ENCODE data around the gene FAM222A.

Gene FAM222A

GRCh38 chr12:109743076-109743910 lies 29.7 kb downstream of the FAM222A start:
- no peak for TF ChIP-seq CTCF (conservative IDR thresholded peaks at IDR 0.05; ENCODE audit: low read length)
- DNase-seq (ENCODE audit: low read depth), result no peak

GRCh38 chr12:109744026-109744425 lies 30.4 kb downstream of the FAM222A start:
- no peak for TF ChIP-seq CTCF (conservative IDR thresholded peaks at IDR 0.05; ENCODE audit: low read length)
- DNase-seq (ENCODE audit: low read depth), result no peak

More at GRCh38 chr12:109743076-109743910, 29.7 kb downstream of the FAM222A start:
- H3K4me3 ChIP-seq (ENCODE audit: low read length), result no peak overlapping the region

GRCh38 chr12:109744986-109745942 lies 31.6 kb downstream of the FAM222A start:
- H3K4me3 ChIP-seq (ENCODE audit: low read length), result no peak overlapping the region
- no peak for DNase-seq (ENCODE audit: low read depth)
- no peak for TF ChIP-seq CTCF (conservative IDR thresholded peaks at IDR 0.05; ENCODE audit: low read length)

More at GRCh38 chr12:109744026-109744425, 30.4 kb downstream of the FAM222A start:
- no peak overlapping the region for H3K4me3 ChIP-seq (ENCODE audit: low read length)

- no peak overlapping the region for H3K4me3 ChIP-seq (ENCODE audit: low read length)
- DNase-seq (ENCODE audit: low read depth), result no peak
- no peak for TF ChIP-seq CTCF (conservative IDR thresholded peaks at IDR 0.05; ENCODE audit: low read length)
These were observed 38.8 kb downstream of the FAM222A start for GRCh38 chr12:109752117-109753053.

- no peak for DNase-seq (ENCODE audit: low read depth)
- no peak for TF ChIP-seq CTCF (conservative IDR thresholded peaks at IDR 0.05; ENCODE audit: low read length)
- no peak overlapping the region for H3K4me3 ChIP-seq (ENCODE audit: low read length)
These were observed 39.4 kb downstream of the FAM222A start for GRCh38 chr12:109753054-109753401.

- no peak for DNase-seq (ENCODE audit: low read depth)
These were observed 40.3 kb downstream of the FAM222A start for GRCh38 chr12:109753959-109754358.

More at GRCh38 chr12:109753959-109754358, 40.3 kb downstream of the FAM222A start:
- no peak overlapping the region for H3K4me3 ChIP-seq (ENCODE audit: low read length)
- TF ChIP-seq CTCF (conservative IDR thresholded peaks at IDR 0.05; ENCODE audit: low read length), result no peak

All from AG10803 (cell line).